Stimulated activated CD8-positive, alpha-beta memory T cell treated with anti-CD3 and anti-CD28 coated beads, Interleukin-15, amount 100 ng/mL, for 48 hours (primary cell): Measurements from ENCODE around the gene QPCTL.
A peak's percentile ranks its signal among the peaks of the same experiment; 100 is the strongest.
"Not testable (repeated sequence)": the region's sequence is repeated elsewhere in the genome, so short reads cannot be mapped to it uniquely, and the experiment has no call there.

Experiments
- DNase-seq, 2 donors: peaks; one replicate each; pipeline ENCODE4 v3.0.0-alpha.2; 2020; ENCODE audit warnings: low read depth in 2 of 2

QPCTL gene

DNA sequence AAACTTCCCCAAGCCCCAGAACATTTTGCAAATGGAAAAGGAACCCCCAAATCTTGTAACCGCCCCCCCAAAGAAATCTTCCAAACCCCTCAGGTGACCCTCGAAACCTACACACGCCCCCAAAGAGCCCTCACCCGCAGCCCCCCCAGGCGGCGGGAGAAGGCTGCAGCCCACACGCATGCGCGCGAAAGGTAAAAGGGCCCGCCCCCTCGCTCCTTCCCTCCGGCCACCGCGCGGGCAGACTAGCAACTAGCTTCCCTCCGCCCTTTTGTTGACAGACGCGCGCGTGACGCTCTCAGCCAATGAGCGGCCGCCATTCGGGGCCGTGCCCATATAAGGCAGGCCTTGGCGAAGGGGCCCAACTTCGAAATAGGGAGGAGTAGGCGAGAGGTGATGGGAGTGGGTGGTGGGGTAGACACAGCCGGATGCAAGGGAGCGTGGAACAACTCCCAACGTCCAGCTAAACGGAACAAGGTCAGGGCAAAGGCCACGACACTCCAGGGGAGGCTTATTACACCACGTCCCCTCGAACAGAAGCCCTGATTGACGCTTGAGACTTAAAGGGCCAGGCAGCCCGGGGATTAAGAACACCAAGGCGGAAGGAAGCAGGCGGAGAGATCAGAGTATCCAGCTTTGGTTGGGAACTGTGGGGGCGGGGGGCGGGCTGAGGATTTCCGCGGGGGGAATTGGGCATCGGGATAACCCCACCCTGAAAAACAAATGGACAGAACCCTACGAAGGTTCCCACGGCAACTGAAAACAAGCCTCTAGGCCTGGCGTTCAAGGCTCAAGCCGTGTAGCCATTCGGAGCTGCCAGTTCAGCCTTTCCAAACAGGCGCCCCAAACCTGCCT, 24.9 kb downstream of the QPCTL start:
- DNase-seq = peak; percentile 98 to 99

DNA sequence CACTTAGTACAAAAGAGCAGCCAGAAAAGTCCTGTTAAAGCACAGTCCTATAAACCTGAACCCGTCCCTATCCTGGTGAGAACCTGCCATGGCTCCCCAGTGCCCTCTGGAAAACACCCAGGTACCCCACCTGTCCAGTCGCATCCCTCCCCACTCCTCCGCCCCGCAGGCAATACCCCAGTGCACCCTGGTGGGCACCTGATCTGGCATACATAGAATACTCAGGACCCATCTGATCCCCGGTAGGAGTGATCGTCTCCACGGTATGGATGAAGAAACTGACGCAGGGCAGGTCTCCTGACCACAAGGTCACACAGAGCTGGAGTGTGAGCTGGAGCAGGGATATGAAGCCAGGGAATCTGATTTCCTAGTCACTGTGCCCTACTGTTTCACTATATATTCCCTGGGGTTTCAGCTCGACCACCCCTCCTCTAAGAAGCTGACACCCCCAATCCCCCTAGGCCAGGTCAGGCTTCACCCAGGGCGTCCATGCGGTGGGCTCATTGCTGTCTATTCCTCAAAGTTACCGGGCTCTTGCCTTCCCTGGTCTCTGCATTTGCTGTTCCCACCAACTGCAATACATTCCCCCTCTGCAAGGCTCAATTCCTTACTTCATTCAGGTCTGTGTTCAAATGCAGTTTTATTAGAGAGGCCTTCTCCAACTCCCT, 25.7 kb downstream of the QPCTL start:
- DNase-seq = no peak

DNA sequence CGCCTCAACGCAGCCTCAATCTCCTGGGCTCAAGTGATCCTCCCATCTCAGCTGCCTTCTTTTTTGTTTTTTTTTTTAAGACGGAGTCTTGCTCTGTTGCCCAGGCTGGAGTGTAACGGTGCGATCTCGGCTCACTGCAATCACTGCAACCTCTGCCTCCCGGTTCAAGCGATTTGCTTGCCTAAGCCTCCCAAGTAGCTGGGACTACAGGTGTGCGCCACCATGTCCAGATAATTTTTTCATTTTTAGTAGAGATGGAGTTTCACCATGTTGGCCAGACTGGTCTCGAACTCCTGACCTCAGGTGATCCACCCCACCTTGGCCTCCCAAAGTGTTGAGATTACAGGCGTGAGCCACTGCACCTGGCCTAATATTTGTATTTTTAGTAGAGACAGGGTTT, 27.6 kb downstream of the QPCTL start:
- DNase-seq = not testable (repeated sequence)

DNA sequence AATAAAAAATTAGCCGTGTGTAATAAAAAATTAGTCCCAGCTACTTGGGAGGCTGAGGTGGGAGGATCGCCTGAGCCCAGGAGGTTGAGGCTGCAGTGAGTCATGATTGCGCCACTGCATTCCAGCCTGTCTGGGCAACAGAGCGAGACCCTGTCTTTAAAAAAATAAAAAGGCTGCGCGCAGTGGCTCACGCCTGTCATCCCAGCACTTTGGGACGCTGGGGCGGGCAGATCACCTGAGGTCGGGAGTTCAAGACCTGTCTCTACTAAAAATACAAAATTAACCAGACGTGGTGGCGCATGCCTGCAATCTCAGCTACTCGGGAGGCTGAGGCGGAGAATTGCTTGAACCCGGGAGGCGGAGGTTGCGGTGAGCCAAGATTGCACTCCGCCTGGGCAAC, 36.2 kb downstream of the QPCTL start:
- DNase-seq = not testable (repeated sequence)

DNA sequence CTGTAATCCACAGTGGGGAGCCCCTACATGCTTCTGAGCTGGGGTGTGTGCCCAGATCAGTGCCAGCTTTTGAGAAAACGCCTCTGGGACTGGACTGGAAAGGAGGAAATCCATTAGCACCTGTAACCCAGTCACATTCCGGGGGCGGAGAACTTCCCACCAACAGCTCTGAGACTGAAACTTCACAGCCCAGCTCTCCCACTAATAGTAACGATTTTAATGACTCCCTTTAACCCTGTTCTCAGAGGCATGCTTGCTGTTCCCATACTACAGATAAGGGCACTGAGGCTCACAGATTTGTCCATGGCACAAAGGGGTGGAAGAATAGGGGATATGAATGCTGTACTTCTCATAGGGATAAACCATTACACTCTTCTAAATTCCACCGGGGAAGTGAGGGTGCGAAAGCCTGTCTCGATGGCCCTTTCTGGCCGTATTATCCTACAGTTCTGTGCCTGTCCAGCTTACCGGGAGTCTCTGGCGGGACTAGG, 37.4 kb downstream of the QPCTL start:
- DNase-seq = no peak

DNA sequence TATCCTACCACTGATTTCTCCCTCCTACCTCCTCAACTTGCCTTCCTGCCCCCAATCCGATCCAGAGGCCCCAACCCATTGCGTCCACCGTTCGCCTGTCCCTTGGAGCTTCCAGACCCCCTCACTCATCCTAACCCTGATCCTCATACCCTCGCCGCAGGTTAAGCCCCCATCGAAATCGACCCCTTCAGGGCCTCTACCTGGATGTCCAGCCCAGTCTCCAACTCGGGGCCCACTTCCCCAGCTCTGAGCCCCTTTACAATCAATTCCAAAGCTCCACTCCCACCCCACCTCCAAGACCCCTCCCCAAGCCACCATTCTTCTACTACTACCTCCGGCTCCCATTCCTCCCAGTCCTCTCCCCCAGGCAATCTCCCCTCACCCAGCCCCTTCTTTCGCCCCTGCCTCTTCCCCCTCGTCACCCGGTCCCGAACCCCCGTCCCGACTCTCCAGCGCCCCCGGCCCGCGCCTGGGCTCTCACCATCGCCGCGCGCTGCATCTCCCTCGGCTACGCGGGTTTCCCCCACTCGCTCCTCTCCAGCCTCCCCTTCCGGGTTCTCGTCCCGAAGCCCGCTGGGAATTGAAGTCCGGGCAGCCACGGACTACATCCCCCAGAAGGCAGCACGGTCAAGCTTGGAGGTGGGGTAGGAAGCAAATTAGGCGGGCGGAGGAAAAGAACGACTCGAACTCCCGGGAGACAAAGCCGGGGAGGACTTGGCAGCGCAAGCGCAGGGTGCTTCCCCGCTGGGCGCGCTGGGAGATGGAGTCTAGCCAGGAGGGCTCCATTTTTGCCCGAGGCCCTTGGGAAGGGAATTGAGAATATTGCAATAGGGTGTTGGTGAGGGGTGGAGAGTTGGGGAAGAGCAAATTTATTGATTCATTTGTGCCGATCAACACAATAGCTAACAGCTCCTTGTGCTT, 38.2 kb downstream of the QPCTL start, which contains the start of gene FBXO46:
Gene FBXO46, minus strand, starts transcription at position 529 of the 921 bp plus-strand sequence. CDS start 17,401 bp downstream, outside the sequence.
- peak; percentile 90 to 91 for DNase-seq

DNA sequence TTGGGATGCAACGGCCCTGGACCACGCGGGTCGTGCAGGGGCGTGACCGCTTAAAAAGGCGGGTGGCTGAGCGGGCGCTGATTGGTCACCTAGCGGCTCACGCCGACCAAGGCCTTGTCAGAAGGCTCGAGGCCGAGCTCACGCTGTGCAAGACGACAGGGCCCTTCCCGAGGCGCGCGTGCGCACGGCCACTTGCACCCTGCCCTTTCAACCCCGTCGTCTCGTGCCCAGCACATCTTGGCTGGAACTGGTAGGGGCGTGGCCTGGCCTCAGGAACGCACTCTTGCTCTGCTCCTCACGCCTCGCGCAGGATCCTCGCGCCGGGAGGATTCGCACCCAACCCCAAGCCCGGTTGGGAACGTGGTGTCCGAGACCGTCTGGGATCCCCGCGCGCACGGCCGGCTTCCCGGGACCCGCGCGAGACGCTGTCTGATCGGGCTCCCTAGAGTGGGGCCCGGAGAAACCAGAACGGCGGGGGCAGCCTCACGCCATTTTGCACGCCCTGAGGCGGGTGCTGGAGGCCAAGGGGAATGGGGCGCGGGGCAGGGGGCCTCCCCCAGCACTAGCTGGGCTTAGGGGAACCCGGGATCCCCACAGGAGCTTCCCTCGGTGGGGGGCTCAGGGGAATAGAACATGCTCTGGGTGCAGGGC, 40.8 kb downstream of the QPCTL start, which contains the start of gene MEIOSIN:
Gene MEIOSIN, plus strand, starts transcription at position 280 of the 651 bp plus-strand sequence. CDS start 1,938 bp downstream, outside the sequence.
- no peak for DNase-seq

DNA sequence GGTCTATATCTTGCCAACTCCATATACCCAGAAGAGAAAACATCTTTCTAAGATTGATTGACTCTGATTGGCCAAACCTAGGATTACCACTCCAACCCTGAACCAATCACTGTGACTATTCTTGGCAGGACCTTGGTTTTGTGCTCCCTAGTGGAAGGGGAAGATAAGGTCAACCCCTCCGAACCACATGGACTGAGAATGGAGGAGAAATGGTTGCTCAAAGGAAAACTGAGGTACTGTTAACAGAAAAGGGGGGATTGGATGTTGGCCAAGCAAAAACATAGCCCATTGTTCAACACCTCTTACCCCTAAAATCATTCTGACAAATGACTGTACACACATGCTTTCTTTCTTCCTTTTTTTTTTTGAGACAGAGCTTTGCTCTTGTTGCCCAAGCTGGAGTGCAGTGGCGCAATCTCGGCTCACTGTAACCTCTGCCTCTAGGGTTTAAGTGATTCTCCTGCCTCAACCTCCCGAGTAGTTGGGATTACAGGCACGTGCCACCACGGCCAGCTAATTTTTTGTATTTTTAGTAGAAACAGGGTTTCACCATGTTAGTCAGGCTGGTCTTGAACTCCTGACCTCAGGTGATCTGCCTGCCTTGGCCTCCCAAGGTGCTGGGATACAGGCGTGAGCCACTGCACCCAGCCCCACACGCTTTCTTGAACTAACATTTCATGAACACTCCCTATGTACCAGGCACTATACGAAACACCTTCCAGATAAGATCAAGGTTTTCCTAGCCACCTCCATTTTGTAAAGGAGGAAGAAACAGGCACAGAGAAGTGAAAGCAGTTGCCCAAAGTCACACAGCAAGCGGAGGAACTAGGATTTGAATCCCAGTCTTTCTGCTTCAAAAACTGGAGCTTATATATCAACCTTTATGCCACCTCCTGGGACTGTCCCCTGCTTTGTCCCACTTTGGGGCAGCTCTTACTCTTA, 47.3 kb downstream of the QPCTL start:
- no peak for DNase-seq

DNA sequence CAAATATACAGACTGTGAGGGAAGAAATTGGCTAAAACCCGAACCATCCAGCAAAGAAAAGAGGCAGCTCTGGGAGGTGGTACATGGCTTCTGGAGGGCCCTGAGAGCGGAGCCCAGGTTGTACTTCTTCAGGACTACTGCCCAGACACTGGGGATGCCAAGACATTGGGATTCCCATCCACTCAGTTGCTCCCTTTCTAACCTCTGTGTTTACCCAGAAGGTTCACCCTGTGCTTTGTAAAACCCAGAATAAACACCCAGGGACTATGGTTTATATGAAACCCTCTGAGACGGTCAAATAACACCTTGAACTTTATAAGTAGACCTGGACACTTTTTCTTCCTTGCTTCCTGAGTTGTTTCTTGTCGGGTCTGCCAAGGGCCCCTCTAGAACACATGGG, 50.5 kb downstream of the QPCTL start:
- DNase-seq = no peak

DNA sequence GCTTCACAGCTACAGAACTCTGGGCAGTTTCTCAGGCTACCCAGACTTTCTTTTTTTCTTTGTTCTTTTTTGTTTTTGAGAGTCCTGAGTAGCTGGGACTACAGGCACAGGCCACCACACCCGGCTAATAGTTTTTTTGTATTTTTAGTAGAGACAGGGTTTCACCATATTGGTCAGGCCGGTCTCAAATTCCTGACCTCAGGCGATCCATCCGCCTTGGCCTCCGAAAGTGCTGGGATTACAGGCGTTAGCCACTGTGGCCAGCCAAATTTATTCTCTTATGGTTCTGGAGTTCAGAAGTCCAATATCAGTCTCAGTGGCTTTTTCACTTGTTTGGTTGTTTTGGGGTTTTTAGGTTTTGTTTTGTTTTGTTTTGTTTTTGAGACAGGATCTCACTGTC, 53.1 kb downstream of the QPCTL start:
- no peak for DNase-seq

DNA sequence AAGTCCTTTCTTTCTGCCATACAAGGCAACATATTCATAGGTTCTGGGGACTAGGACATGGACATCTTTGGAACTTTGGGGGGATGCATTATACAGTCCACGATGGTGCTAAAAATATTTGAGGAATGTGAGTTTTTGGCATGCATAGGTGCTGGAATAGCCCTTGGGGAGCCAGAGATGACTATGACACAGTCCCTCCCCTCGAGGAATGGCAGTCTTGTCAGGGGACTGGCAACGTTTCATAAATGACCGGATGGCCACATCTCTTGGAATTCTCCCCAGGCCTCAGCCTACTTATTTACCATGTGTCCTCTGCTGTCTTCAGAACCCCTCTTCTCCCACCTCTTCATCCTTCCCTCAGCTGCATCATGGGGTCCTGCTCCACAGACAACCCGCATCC, 54.4 kb downstream of the QPCTL start:
- no peak for DNase-seq

DNA sequence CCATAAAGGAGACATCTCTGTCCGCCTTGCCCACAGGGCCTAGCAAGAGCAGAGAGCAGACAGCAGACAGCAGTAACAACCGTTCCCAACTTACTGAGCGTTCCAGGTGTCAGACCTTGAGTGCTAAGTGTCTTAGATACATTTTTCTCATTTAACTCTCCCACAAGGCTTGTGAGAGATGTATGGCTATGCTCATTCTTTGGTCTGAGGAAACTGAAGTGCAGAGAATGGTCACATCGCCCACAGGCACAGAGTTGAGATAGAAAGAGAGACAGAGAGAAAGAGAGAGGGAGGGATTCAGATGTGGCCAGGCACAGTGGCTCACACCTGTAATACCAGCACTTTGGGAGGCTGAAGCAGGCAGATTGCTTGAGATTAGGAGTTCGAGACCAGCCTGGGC, 55.0 kb downstream of the QPCTL start:
- no peak for DNase-seq

DNA sequence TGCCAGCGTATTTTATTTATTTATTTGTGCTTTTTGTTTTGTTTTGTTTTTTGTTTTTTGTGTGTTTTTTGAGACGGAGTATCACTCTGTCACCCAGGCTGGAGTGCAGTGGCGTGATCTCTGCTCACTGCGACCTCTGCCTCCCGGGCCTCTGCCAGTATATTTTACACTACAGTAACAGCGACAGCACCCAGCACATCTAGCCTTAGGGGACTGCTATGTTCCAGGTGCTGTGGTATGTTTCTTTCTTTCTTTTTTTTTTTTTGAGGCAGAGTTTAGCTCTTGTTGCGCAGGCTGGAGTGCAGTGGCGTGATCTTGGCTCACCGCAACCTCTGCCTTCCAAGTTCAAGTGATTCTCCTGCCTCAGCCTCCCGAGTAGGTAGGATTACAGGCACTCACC, 59.0 kb downstream of the QPCTL start:
- DNase-seq = not testable (repeated sequence)

DNA sequence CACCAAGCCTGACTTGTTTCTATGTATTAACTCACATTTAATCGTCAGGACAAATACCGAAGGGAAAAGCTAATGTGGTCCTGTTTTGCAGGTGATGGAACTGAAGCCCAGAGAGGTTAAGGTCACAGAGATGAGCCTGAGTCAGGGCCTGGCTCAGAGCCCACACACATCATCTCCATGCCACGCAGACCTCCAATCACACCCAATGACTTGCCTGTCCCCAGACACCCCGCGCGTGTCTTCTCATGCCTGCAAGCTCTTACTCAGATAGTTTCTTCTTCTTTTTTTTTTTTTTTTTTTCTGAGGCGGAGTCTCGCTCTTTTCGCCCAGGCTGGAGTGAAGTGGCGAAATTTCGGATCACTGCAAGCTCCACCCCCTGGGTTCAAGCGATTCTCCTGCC, 60.2 kb downstream of the QPCTL start:
- DNase-seq = no peak

DNA sequence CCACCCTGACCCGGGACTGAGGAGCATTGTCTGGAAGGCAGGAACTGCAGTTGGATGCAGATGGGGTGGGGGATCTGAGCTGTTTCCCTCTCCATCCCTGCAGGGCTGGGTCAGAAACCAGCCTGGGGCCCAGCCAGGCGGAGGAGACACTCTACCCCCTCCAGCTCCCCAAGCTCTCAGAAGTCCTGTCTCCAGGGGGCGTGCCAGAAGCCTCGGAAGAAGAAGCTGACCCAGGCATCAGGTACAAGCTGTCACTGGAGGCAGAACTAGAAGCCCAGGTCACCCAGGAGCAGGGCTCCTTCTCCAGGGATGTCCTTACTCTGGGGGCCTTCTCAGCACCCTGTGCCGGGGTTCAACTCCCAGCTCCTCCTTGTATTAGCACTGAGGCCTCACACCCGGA, 61.1 kb downstream of the QPCTL start:
- DNase-seq = no peak
